Measurements from ENCODE around the gene KCNN3.

The KCNN3 gene

GRCh38 chr1:154906621-154907081, 36.6 kb upstream of the KCNN3 start:
- TF ChIP-seq CTCF (IDR thresholded peaks at IDR 0.05; ENCODE audit: low read depth, low read length), result peak; percentile 26
- in situ Hi-C loops (cut with HindIII; ENCODE audit: low sequenced_read_pairs), result no loop called here
- DNase-seq (ENCODE audit: low read depth, low spot score), result no peak
- H3K4me3 ChIP-seq (ENCODE audit: low read depth, low read length), result no peak overlapping the region

GRCh38 chr1:154902938-154903566, 33.0 kb upstream of the KCNN3 start:
- in situ Hi-C loops (cut with HindIII; ENCODE audit: low sequenced_read_pairs), result no loop called here
- DNase-seq (ENCODE audit: low read depth, low spot score), result no peak

GRCh38 chr1:154901591-154901990, 31.5 kb upstream of the KCNN3 start:
- in situ Hi-C loops (cut with HindIII; ENCODE audit: low sequenced_read_pairs), result no loop called here
- no peak for DNase-seq (ENCODE audit: low read depth, low spot score)
- TF ChIP-seq CTCF (IDR thresholded peaks at IDR 0.05; ENCODE audit: low read depth, low read length), result no peak
- H3K4me3 ChIP-seq (ENCODE audit: low read depth, low read length), result no peak overlapping the region

More at GRCh38 chr1:154902938-154903566, 33.0 kb upstream of the KCNN3 start:
- H3K4me3 ChIP-seq (ENCODE audit: low read depth, low read length), result no peak overlapping the region
- no peak for TF ChIP-seq CTCF (IDR thresholded peaks at IDR 0.05; ENCODE audit: low read depth, low read length)

GRCh38 chr1:154899041-154899440, 29.0 kb upstream of the KCNN3 start:
- no peak overlapping the region for H3K4me3 ChIP-seq (ENCODE audit: low read depth, low read length)
- in situ Hi-C loops (cut with HindIII; ENCODE audit: low sequenced_read_pairs), result no loop called here
- TF ChIP-seq CTCF (IDR thresholded peaks at IDR 0.05; ENCODE audit: low read depth, low read length), result no peak
- DNase-seq (ENCODE audit: low read depth, low spot score), result no peak

GRCh38 chr1:154896771-154897286, 26.7 kb upstream of the KCNN3 start:
- no peak for TF ChIP-seq CTCF (IDR thresholded peaks at IDR 0.05; ENCODE audit: low read depth, low read length)
- in situ Hi-C loops (cut with HindIII; ENCODE audit: low sequenced_read_pairs), result no loop called here
- H3K4me3 ChIP-seq (ENCODE audit: low read depth, low read length), result no peak overlapping the region
- no peak for DNase-seq (ENCODE audit: low read depth, low spot score)

- no peak for TF ChIP-seq CTCF (IDR thresholded peaks at IDR 0.05; ENCODE audit: low read depth, low read length)
- in situ Hi-C loops (cut with HindIII; ENCODE audit: low sequenced_read_pairs), result no loop called here
Measured at GRCh38 chr1:154895798-154896197, 25.7 kb upstream of the KCNN3 start.

More at GRCh38 chr1:154895798-154896197, 25.7 kb upstream of the KCNN3 start:
- DNase-seq (ENCODE audit: low read depth, low spot score), result no peak
- no peak overlapping the region for H3K4me3 ChIP-seq (ENCODE audit: low read depth, low read length)
